H9 (cell line): ENCODE results near the gene RPL36. TPM values are rescaled to one million over a fixed set of nuclear protein-coding genes. Genes with fewer than 3 reads are reported as not detected.

Source experiments
- DNase-seq: peaks from one replicate; pipeline ENCODE4 v3.0.0-alpha.2; 2017
- H2AFZ ChIP-seq: one replicate; pipeline ENCODE4 v1.6.1; 2013; ENCODE audit warnings: mild to moderate bottlenecking, low read length, control low read depth, moderate library complexity
- H2AK5ac ChIP-seq: 2 replicates; pipeline ENCODE4 v1.6.1; 2013; ENCODE audit warnings: low read length, control low read depth, mixed read lengths; ENCODE audit not compliant: insufficient read length
- H2BK120ac ChIP-seq: one replicate; pipeline ENCODE4 v1.6.1; 2013; ENCODE audit warnings: low read depth, mild to moderate bottlenecking, low read length, control low read depth, inconsistent platforms; ENCODE audit not compliant: poor library complexity, severe bottlenecking
- H2BK12ac ChIP-seq: 2 replicates; pipeline ENCODE4 v1.6.1; 2013; ENCODE audit warnings: low read length, control low read depth, mixed read lengths, low read depth; ENCODE audit not compliant: insufficient read length
- H2BK15ac ChIP-seq: 2 replicates; pipeline ENCODE4 v1.6.1; 2013; ENCODE audit warnings: low read depth, low read length, control low read depth
- H2BK20ac ChIP-seq: one replicate; pipeline ENCODE4 v1.6.1; 2013; ENCODE audit warnings: low read depth, mild to moderate bottlenecking, low read length, control low read depth, inconsistent platforms; ENCODE audit not compliant: poor library complexity, severe bottlenecking
- H2BK5ac ChIP-seq: 2 replicates; pipeline ENCODE4 v1.6.1; 2013; ENCODE audit warnings: low read length, control low read depth, mixed read lengths; ENCODE audit not compliant: insufficient read length
- H3K14ac ChIP-seq: 2 replicates; pipeline ENCODE4 v1.6.1; 2013; ENCODE audit warnings: low read length, control low read depth; ENCODE audit not compliant: insufficient read depth
- H3K18ac ChIP-seq: 2 replicates; pipeline ENCODE4 v1.6.1; 2013; ENCODE audit warnings: low read depth, mild to moderate bottlenecking, mixed read lengths, low read length, control low read depth; ENCODE audit not compliant: insufficient read length
- H3K23ac ChIP-seq: 2 replicates; pipeline ENCODE4 v1.6.1; 2013; ENCODE audit warnings: low read length, control low read depth, mixed read lengths, low read depth; ENCODE audit not compliant: insufficient read length
- H3K23me2 ChIP-seq: 2 replicates; pipeline ENCODE4 v1.6.1; 2013; ENCODE audit warnings: low read depth, mild to moderate bottlenecking, mixed read lengths, low read length, control low read depth; ENCODE audit not compliant: insufficient read length, poor library complexity, severe bottlenecking
- H3K27ac ChIP-seq: 2 replicates; pipeline ENCODE4 v1.5.1; 2013; ENCODE audit warnings: low read length, control low read depth, mixed read lengths, low read depth; ENCODE audit not compliant: insufficient read length
- H3K27me3 ChIP-seq: 2 replicates; pipeline ENCODE4 v1.6.1; 2013; ENCODE audit warnings: low read length, control low read depth, inconsistent platforms; ENCODE audit not compliant: insufficient read depth
- H3K4ac ChIP-seq: 2 replicates; pipeline ENCODE4 v1.6.1; 2013; ENCODE audit warnings: low read depth, mild to moderate bottlenecking, control low read depth, inconsistent platforms, low read length, moderate library complexity
- H3K4me1 ChIP-seq: 2 replicates; pipeline ENCODE4 v1.6.1; 2013; ENCODE audit warnings: low read length, control low read depth, inconsistent platforms; ENCODE audit not compliant: insufficient read depth
- H3K4me2 ChIP-seq: 2 replicates; pipeline ENCODE4 v1.6.1; 2013; ENCODE audit warnings: low read length, control low read depth, mixed read lengths; ENCODE audit not compliant: insufficient read length, insufficient read depth
- H3K56ac ChIP-seq: 2 replicates; pipeline ENCODE4 v1.6.1; 2013; ENCODE audit warnings: low read depth, mild to moderate bottlenecking, mixed read lengths, low read length, control low read depth; ENCODE audit not compliant: insufficient read length
- H3K79me1 ChIP-seq: 2 replicates; pipeline ENCODE4 v1.6.1; 2013; ENCODE audit warnings: low read depth, mild to moderate bottlenecking, moderate library complexity, low read length, control low read depth, inconsistent platforms; ENCODE audit not compliant: insufficient read depth, poor library complexity, severe bottlenecking
- H3K79me2 ChIP-seq: 2 replicates; pipeline ENCODE4 v1.6.1; 2013; ENCODE audit warnings: low read length, control low read depth, inconsistent platforms; ENCODE audit not compliant: insufficient read depth
- H3K9ac ChIP-seq: 2 replicates; pipeline ENCODE4 v1.6.1; 2013; ENCODE audit warnings: low read length, control low read depth, mixed read lengths; ENCODE audit not compliant: insufficient read length; ENCODE audit errors: extremely low read depth
- H3K9me3 ChIP-seq: one replicate; pipeline ENCODE4 v1.6.1; 2013; ENCODE audit warnings: low read depth, low read length, inconsistent platforms; ENCODE audit not compliant: control insufficient read depth
- H3T11ph ChIP-seq: one replicate; pipeline ENCODE4 v1.6.1; 2013; ENCODE audit warnings: mild to moderate bottlenecking, low read length, control low read depth, inconsistent platforms
- H4K20me1 ChIP-seq: one replicate; pipeline ENCODE4 v1.6.1; 2013; ENCODE audit not compliant: control insufficient read depth, insufficient read length, insufficient read depth
- H4K5ac ChIP-seq: 2 replicates; pipeline ENCODE4 v1.6.1; 2013; ENCODE audit warnings: low read depth, mild to moderate bottlenecking, mixed read lengths, low read length, control low read depth; ENCODE audit not compliant: insufficient read length
- H4K8ac ChIP-seq: replicated peaks from 2 replicates; pipeline ENCODE4 v1.6.1; 2013; ENCODE audit warnings: low read length, control low read depth, mixed read lengths, low read depth; ENCODE audit not compliant: insufficient read length
- H4K91ac ChIP-seq: 2 replicates; pipeline ENCODE4 v1.6.1; 2013; ENCODE audit warnings: low read depth, mild to moderate bottlenecking, moderate library complexity, mixed read lengths, low read length, control low read depth; ENCODE audit not compliant: insufficient read length
- H3K27ac Mint-ChIP-seq, 3 experiments: 2 replicates in 2 of 3; 3 replicates in 1 of 3; pipeline ENCODE4 v1.8.0; 2020 to 2021; ENCODE audit warnings: mixed read lengths in 3 of 3, mild to moderate bottlenecking in 1 of 3, moderate library complexity in 1 of 3
- H3K27me3 Mint-ChIP-seq: 2 replicates; pipeline ENCODE4 v1.8.0; 2021; ENCODE audit warnings: low read depth, mild to moderate bottlenecking, moderate library complexity, mixed read lengths
- H3K36me3 Mint-ChIP-seq, 3 experiments: 2 replicates in 2 of 3; 3 replicates in 1 of 3; pipeline ENCODE4 v1.8.0; 2020 to 2021; ENCODE audit warnings: low read depth in 3 of 3, mixed read lengths in 3 of 3; ENCODE audit not compliant: insufficient read depth in 1 of 3
- H3K4me1 Mint-ChIP-seq, 2 experiments: 2 replicates each; pipeline ENCODE4 v1.8.0; 2020; ENCODE audit warnings: mixed read lengths in 2 of 2
- H3K4me3 Mint-ChIP-seq, 2 experiments: 2 replicates in 1 of 2; 3 replicates in 1 of 2; pipeline ENCODE4 v1.8.0; 2020 to 2021; ENCODE audit warnings: mild to moderate bottlenecking in 2 of 2, mixed read lengths in 2 of 2, moderate library complexity in 1 of 2
- H3K9me3 Mint-ChIP-seq, 2 experiments: 2 replicates in 1 of 2; 3 replicates in 1 of 2; pipeline ENCODE4 v1.8.0; 2020; ENCODE audit warnings: mild to moderate bottlenecking in 2 of 2, mixed read lengths in 2 of 2, moderate library complexity in 1 of 2
- WGBS: extraction: QIAGEN DNeasy Blood & Tissue Kit; methylation state at CpG from one replicate; pipeline ENCODE4 v1.1.7; 2013; ENCODE audit warnings: missing lambda C conversion rate, low lambda C conversion rate, mixed read lengths; ENCODE audit not compliant: insufficient read length; ENCODE audit errors: extremely low coverage; 5-methylcytosine and 5-hydroxymethylcytosine counted together
- total RNA-seq: library from RNA; stranded (reverse); gene quantifications from 2 replicates; pipeline ENCODE4 v1.2.1, GENCODE V29; 2021
- TF ChIP-seq, protein P1 (sequence below): fragments of 200-600 bp; sonication (generic); conservative IDR thresholded peaks from 3 replicates; pipeline ENCODE4 v1.8.0; 2021; ENCODE audit warnings: antibody characterized with exemption, mild to moderate bottlenecking

RPL36 gene
- total RNA-seq, 1 experiment from 2014 or later, result 1,074 TPM

DNA sequence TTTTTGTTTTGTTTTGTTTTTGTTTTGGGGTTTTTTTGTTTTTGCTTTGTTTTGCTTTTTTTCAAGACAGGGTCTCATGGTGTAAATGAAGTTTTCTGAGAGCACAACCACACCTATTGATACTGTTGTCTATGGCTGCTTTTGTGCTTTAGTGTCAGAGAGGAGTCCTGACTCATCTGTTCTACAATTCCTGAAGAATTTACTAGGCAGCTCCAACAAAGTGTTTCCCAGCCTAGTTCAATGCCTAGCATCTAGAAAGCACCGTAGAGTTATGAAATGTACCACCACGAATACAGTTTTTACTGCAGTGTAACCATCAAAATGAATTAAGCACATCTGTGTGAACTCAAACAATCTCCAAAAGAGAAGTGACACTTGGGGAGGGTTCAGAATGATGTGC is 46.1 kb upstream of the RPL36 start:
- no peak overlapping the region for H4K91ac ChIP-seq
- H2BK5ac ChIP-seq, result no peak overlapping the region
- H4K20me1 ChIP-seq, result no peaks in the 10 kb centered on the region
- H2BK15ac ChIP-seq, result no peak overlapping the region
- H3K27ac Mint-ChIP-seq, result peak overlapping the region in 2 of 3 experiments; percentile 34 to 73; a peak in 1 of 7 replicates
- peaks cover 0 to 2% of the 10 kb centered on the region in 2 experiments; a peak in 2 of 4 replicates for H3K4me1 Mint-ChIP-seq
- H2AFZ ChIP-seq, result no peak overlapping the region
- H3K79me2 ChIP-seq, result peaks cover 12% of the 10 kb centered on the region; the same call in 1 of the 2 replicates
- no peak overlapping the region for H3K18ac ChIP-seq
- H2BK12ac ChIP-seq, result no peak overlapping the region
- no peak overlapping the region for H3K14ac ChIP-seq
- no peak overlapping the region for H2AK5ac ChIP-seq
- H3K23me2 ChIP-seq, result no peaks in the 10 kb centered on the region
- H3T11ph ChIP-seq, result no peak overlapping the region
- H2BK120ac ChIP-seq, result no peak overlapping the region
- H2BK20ac ChIP-seq, result no peak overlapping the region
- H3K4me2 ChIP-seq, result no peak overlapping the region
- TF ChIP-seq, protein P1, sequence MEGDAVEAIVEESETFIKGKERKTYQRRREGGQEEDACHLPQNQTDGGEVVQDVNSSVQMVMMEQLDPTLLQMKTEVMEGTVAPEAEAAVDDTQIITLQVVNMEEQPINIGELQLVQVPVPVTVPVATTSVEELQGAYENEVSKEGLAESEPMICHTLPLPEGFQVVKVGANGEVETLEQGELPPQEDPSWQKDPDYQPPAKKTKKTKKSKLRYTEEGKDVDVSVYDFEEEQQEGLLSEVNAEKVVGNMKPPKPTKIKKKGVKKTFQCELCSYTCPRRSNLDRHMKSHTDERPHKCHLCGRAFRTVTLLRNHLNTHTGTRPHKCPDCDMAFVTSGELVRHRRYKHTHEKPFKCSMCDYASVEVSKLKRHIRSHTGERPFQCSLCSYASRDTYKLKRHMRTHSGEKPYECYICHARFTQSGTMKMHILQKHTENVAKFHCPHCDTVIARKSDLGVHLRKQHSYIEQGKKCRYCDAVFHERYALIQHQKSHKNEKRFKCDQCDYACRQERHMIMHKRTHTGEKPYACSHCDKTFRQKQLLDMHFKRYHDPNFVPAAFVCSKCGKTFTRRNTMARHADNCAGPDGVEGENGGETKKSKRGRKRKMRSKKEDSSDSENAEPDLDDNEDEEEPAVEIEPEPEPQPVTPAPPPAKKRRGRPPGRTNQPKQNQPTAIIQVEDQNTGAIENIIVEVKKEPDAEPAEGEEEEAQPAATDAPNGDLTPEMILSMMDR, result no peak
- no CpG with 5 or more reads among the region's 2 CpGs for WGBS
- no peak overlapping the region for H3K56ac ChIP-seq
- no peak overlapping the region for H4K5ac ChIP-seq
- no peak for DNase-seq
- no peak overlapping the region for H3K27ac ChIP-seq
- peaks cover 38 to 79% (median 78%) of the 10 kb centered on the region in 3 experiments; a peak in 6 of 7 replicates for H3K36me3 Mint-ChIP-seq
- no peak overlapping the region for H3K4me3 Mint-ChIP-seq
- H3K4ac ChIP-seq, result no peak overlapping the region
- H3K9me3 ChIP-seq, result no peaks in the 10 kb centered on the region
- H4K8ac ChIP-seq, result no peak overlapping the region
- no peaks in the 10 kb centered on the region for H3K27me3 ChIP-seq
- no peak overlapping the region for H3K9ac ChIP-seq
- no peak overlapping the region for H3K23ac ChIP-seq
- no peaks in the 10 kb centered on the region for H3K9me3 Mint-ChIP-seq
- H3K4me1 ChIP-seq, result no peaks in the 10 kb centered on the region
- H3K27me3 Mint-ChIP-seq, result no peaks in the 10 kb centered on the region
- peaks cover 7% of the 10 kb centered on the region for H3K79me1 ChIP-seq
